Measurements from ENCODE around the gene ROR1. TPM values are rescaled to one million over a fixed set of nuclear protein-coding genes. Genes with fewer than 3 reads are reported as not detected.

The ROR1 gene
- total RNA-seq, 4 donors from 2014 or later = 10.6 to 21.7 (median 15.1) TPM

GRCh38 chr1:63849149-63849548, 75.3 kb downstream of the ROR1 start:
- Histone ChIP-seq H3K27me3 (no peaks in the 10 kb centered on the region), H3K9me3 (no peaks in the 10 kb centered on the region), H3K27ac (no peak overlapping the region), H3K36me3 (no peaks in the 10 kb centered on the region), H3K4me3 (no peak overlapping the region), H3K4me1 (peaks cover 7% of the 10 kb centered on the region)
- DNase-seq (ENCODE audit: low spot score in 2 of 2) = no peak
- no peak for TF ChIP-seq POLR2A (IDR thresholded peaks at IDR 0.05)
- no peak for TF ChIP-seq CTCF (IDR thresholded peaks at IDR 0.05)
- no peak for TF ChIP-seq POLR2AphosphoS5 (IDR thresholded peaks at IDR 0.05)
- no peak for TF ChIP-seq EP300 (IDR thresholded peaks at IDR 0.05)
- WGBS = 76% methylated on average over 1 of the region's 1 CpG

- no peak overlapping the region for H3K4me3 ChIP-seq
- 59% methylated on average over 3 of the region's 3 CpGs for WGBS
- H3K27me3 ChIP-seq = no peaks in the 10 kb centered on the region
- H3K4me1 ChIP-seq = no peaks in the 10 kb centered on the region
- peaks cover 3% of the 10 kb centered on the region for H3K9me3 ChIP-seq
- no peak for DNase-seq (ENCODE audit: low spot score in 2 of 2)
- no peaks in the 10 kb centered on the region for H3K36me3 ChIP-seq
- H3K27ac ChIP-seq = no peak overlapping the region
- TF ChIP-seq POLR2AphosphoS5 (IDR thresholded peaks at IDR 0.05) = no peak
- TF ChIP-seq CTCF (IDR thresholded peaks at IDR 0.05) = no peak
- TF ChIP-seq EP300 (IDR thresholded peaks at IDR 0.05) = no peak
- TF ChIP-seq POLR2A (IDR thresholded peaks at IDR 0.05) = no peak
These were observed 80.3 kb downstream of the ROR1 start for GRCh38 chr1:63854091-63854490.

- no peak overlapping the region for H3K4me3 ChIP-seq
- no peak for DNase-seq (ENCODE audit: low spot score in 2 of 2)
- peaks cover 3% of the 10 kb centered on the region for H3K9me3 ChIP-seq
- no peaks in the 10 kb centered on the region for H3K4me1 ChIP-seq
- H3K36me3 ChIP-seq = no peaks in the 10 kb centered on the region
- TF ChIP-seq EP300 (IDR thresholded peaks at IDR 0.05) (no peak), POLR2AphosphoS5 (IDR thresholded peaks at IDR 0.05) (no peak), CTCF (IDR thresholded peaks at IDR 0.05) (no peak), POLR2A (IDR thresholded peaks at IDR 0.05) (no peak)
- 89% methylated on average over 1 of the region's 1 CpG for WGBS
- H3K27me3 ChIP-seq = no peaks in the 10 kb centered on the region
- no peak overlapping the region for H3K27ac ChIP-seq
These were observed 82.1 kb downstream of the ROR1 start for GRCh38 chr1:63855942-63856341.

DNA sequence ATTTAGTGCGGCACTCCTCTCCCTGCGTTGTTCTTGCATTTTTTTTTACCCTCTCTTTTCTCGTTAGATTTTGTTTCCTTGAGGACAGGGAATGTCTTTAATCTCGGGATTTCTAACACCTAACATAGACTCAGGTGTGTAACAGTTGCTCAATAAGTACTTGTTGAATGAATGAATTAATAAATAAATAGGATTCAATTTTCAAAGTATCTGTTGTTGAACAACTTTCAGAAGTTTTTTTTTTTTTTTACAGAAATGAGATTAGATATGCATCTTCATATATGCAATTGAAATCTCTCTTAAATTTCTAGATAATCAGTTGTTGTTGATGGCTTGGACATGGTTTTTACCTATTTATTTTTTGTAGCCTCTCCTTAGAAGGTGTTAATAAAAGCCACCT, 83.1 kb downstream of the ROR1 start:
- Histone ChIP-seq H3K4me3 (no peak overlapping the region), H3K27ac (no peak overlapping the region), H3K36me3 (no peaks in the 10 kb centered on the region), H3K27me3 (no peaks in the 10 kb centered on the region), H3K4me1 (peaks cover 5% of the 10 kb centered on the region), H3K9me3 (peaks cover 3% of the 10 kb centered on the region)
- DNase-seq (ENCODE audit: low spot score in 2 of 2) = no peak
- TF ChIP-seq CTCF (IDR thresholded peaks at IDR 0.05) = no peak
- TF ChIP-seq EP300 (IDR thresholded peaks at IDR 0.05) = no peak
- no peak for TF ChIP-seq POLR2AphosphoS5 (IDR thresholded peaks at IDR 0.05)
- TF ChIP-seq POLR2A (IDR thresholded peaks at IDR 0.05) = no peak
- 91% methylated on average over 4 of the region's 4 CpGs for WGBS

GRCh38 chr1:63857478-63857877, 83.7 kb downstream of the ROR1 start:
- DNase-seq (ENCODE audit: low spot score in 2 of 2) = no peak
- no peaks in the 10 kb centered on the region for H3K36me3 ChIP-seq
- TF ChIP-seq EP300 (IDR thresholded peaks at IDR 0.05) = no peak
- TF ChIP-seq POLR2AphosphoS5 (IDR thresholded peaks at IDR 0.05) = no peak
- no peak for TF ChIP-seq CTCF (IDR thresholded peaks at IDR 0.05)
- no peak for TF ChIP-seq POLR2A (IDR thresholded peaks at IDR 0.05)
- H3K27ac ChIP-seq = no peak overlapping the region
- no peaks in the 10 kb centered on the region for H3K27me3 ChIP-seq
- H3K9me3 ChIP-seq = peaks cover 3% of the 10 kb centered on the region
- 69% methylated on average over 2 of the region's 2 CpGs for WGBS
- H3K4me1 ChIP-seq = peaks cover 5% of the 10 kb centered on the region
- H3K4me3 ChIP-seq = no peak overlapping the region

Measured in suprapubic skin (tissue), 4 donors.